ENCODE results near the gene HPX. TPM values are rescaled to one million over a fixed set of nuclear protein-coding genes. Genes with fewer than 3 reads are reported as not detected.

Gene HPX
- total RNA-seq, 1 donor from 2014 or later = 3.1 TPM

- H3K36me3 ChIP-seq (ENCODE audit: control insufficient read depth in 3 of 3, insufficient read depth in 3 of 3, low read length in 3 of 3) = peaks cover 19 to 29% (median 23%) of the 10 kb centered on the region in 3 donors
Observed at GRCh38 chr11:6405846-6406245, 34.9 kb downstream of the HPX start.

GRCh38 chr11:6405052-6405667 lies 35.6 kb downstream of the HPX start:
- H3K9me3 ChIP-seq (ENCODE audit: control insufficient read depth in 3 of 3, low read length in 3 of 3) = no peaks in the 10 kb centered on the region
- no peak overlapping the region for H3K9ac ChIP-seq (ENCODE audit: low read depth in 1 of 3, low read length in 3 of 3)
- H3K4me3 ChIP-seq (ENCODE audit: low read length in 3 of 3) = no peak overlapping the region
- H3K27ac ChIP-seq (ENCODE audit: low read depth, low read length) = no peak overlapping the region
- H3K36me3 ChIP-seq (ENCODE audit: control insufficient read depth in 3 of 3, insufficient read depth in 3 of 3, low read length in 3 of 3) = peaks cover 17 to 29% (median 21%) of the 10 kb centered on the region in 3 donors
- no peaks in the 10 kb centered on the region for H3K27me3 ChIP-seq (ENCODE audit: control insufficient read depth in 3 of 3, insufficient read depth in 3 of 3, low read length in 3 of 3)
- no peaks in the 10 kb centered on the region for H3K4me1 ChIP-seq (ENCODE audit: control insufficient read depth in 3 of 3, insufficient read depth in 3 of 3, low read length in 3 of 3)

More at GRCh38 chr11:6405846-6406245, 34.9 kb downstream of the HPX start:
- H3K4me3 ChIP-seq (ENCODE audit: low read length in 3 of 3) = no peak overlapping the region
- H3K4me1 ChIP-seq (ENCODE audit: control insufficient read depth in 3 of 3, insufficient read depth in 3 of 3, low read length in 3 of 3) = no peaks in the 10 kb centered on the region
- no peak overlapping the region for H3K9ac ChIP-seq (ENCODE audit: low read depth in 1 of 3, low read length in 3 of 3)
- H3K27ac ChIP-seq (ENCODE audit: low read depth, low read length) = no peak overlapping the region
- no peaks in the 10 kb centered on the region for H3K9me3 ChIP-seq (ENCODE audit: control insufficient read depth in 3 of 3, low read length in 3 of 3)
- H3K27me3 ChIP-seq (ENCODE audit: control insufficient read depth in 3 of 3, insufficient read depth in 3 of 3, low read length in 3 of 3) = no peaks in the 10 kb centered on the region

- H3K4me3 ChIP-seq (ENCODE audit: low read length in 3 of 3) = no peak overlapping the region
- H3K9ac ChIP-seq (ENCODE audit: low read depth in 1 of 3, low read length in 3 of 3) = peak overlapping the region in 1 of 3 donors; percentile 25
- peaks cover 16 to 23% (median 18%) of the 10 kb centered on the region in 3 donors for H3K36me3 ChIP-seq (ENCODE audit: control insufficient read depth in 3 of 3, insufficient read depth in 3 of 3, low read length in 3 of 3)
- no peak overlapping the region for H3K27ac ChIP-seq (ENCODE audit: low read depth, low read length)
- H3K9me3 ChIP-seq (ENCODE audit: control insufficient read depth in 3 of 3, low read length in 3 of 3) = no peaks in the 10 kb centered on the region
- H3K4me1 ChIP-seq (ENCODE audit: control insufficient read depth in 3 of 3, insufficient read depth in 3 of 3, low read length in 3 of 3) = no peaks in the 10 kb centered on the region
- H3K27me3 ChIP-seq (ENCODE audit: control insufficient read depth in 3 of 3, insufficient read depth in 3 of 3, low read length in 3 of 3) = no peaks in the 10 kb centered on the region
Observed at GRCh38 chr11:6404342-6405051, 36.3 kb downstream of the HPX start.

- H3K27me3 ChIP-seq (ENCODE audit: control insufficient read depth in 3 of 3, insufficient read depth in 3 of 3, low read length in 3 of 3) = no peaks in the 10 kb centered on the region
- H3K4me3 ChIP-seq (ENCODE audit: low read length in 3 of 3) = no peak overlapping the region
- peaks cover 15 to 19% (median 18%) of the 10 kb centered on the region in 3 donors for H3K36me3 ChIP-seq (ENCODE audit: control insufficient read depth in 3 of 3, insufficient read depth in 3 of 3, low read length in 3 of 3)
- no peak overlapping the region for H3K27ac ChIP-seq (ENCODE audit: low read depth, low read length)
- H3K9me3 ChIP-seq (ENCODE audit: control insufficient read depth in 3 of 3, low read length in 3 of 3) = no peaks in the 10 kb centered on the region
- peaks cover 0 to under 1% (median 0%) of the 10 kb centered on the region in 3 donors for H3K4me1 ChIP-seq (ENCODE audit: control insufficient read depth in 3 of 3, insufficient read depth in 3 of 3, low read length in 3 of 3)
- no peak overlapping the region for H3K9ac ChIP-seq (ENCODE audit: low read depth in 1 of 3, low read length in 3 of 3)
Observed at GRCh38 chr11:6403539-6403938, 37.2 kb downstream of the HPX start.

- Histone ChIP-seq H3K9ac (ENCODE audit: low read depth in 1 of 3, low read length in 3 of 3) (no peak overlapping the region), H3K27ac (ENCODE audit: low read depth, low read length) (no peak overlapping the region), H3K9me3 (ENCODE audit: control insufficient read depth in 3 of 3, low read length in 3 of 3) (no peaks in the 10 kb centered on the region), H3K27me3 (ENCODE audit: control insufficient read depth in 3 of 3, insufficient read depth in 3 of 3, low read length in 3 of 3) (no peaks in the 10 kb centered on the region), H3K4me3 (ENCODE audit: low read length in 3 of 3) (no peak overlapping the region), H3K36me3 (ENCODE audit: control insufficient read depth in 3 of 3, insufficient read depth in 3 of 3, low read length in 3 of 3) (peaks cover 18 to 28% (median 20%) of the 10 kb centered on the region in 3 donors), H3K4me1 (ENCODE audit: control insufficient read depth in 3 of 3, insufficient read depth in 3 of 3, low read length in 3 of 3) (peaks cover 2 to 6% (median 2%) of the 10 kb centered on the region in 3 donors)
Observed at GRCh38 chr11:6402561-6402981, 38.2 kb downstream of the HPX start.

- no peak overlapping the region for H3K4me3 ChIP-seq (ENCODE audit: low read length in 3 of 3)
- no peaks in the 10 kb centered on the region for H3K27me3 ChIP-seq (ENCODE audit: control insufficient read depth in 3 of 3, insufficient read depth in 3 of 3, low read length in 3 of 3)
- no peak overlapping the region for H3K9ac ChIP-seq (ENCODE audit: low read depth in 1 of 3, low read length in 3 of 3)
- H3K36me3 ChIP-seq (ENCODE audit: control insufficient read depth in 3 of 3, insufficient read depth in 3 of 3, low read length in 3 of 3) = peaks cover 18 to 31% (median 20%) of the 10 kb centered on the region in 3 donors
- peaks cover 2 to 9% (median 2%) of the 10 kb centered on the region in 3 donors for H3K4me1 ChIP-seq (ENCODE audit: control insufficient read depth in 3 of 3, insufficient read depth in 3 of 3, low read length in 3 of 3)
- no peak overlapping the region for H3K27ac ChIP-seq (ENCODE audit: low read depth, low read length)
- H3K9me3 ChIP-seq (ENCODE audit: control insufficient read depth in 3 of 3, low read length in 3 of 3) = no peaks in the 10 kb centered on the region
Observed at GRCh38 chr11:6402061-6402470, 38.7 kb downstream of the HPX start.

- no peak overlapping the region for H3K27ac ChIP-seq (ENCODE audit: low read depth, low read length)
- H3K4me1 ChIP-seq (ENCODE audit: control insufficient read depth in 3 of 3, insufficient read depth in 3 of 3, low read length in 3 of 3) = peaks cover 2 to 12% (median 2%) of the 10 kb centered on the region in 3 donors
- H3K9ac ChIP-seq (ENCODE audit: low read depth in 1 of 3, low read length in 3 of 3) = no peak overlapping the region
- H3K36me3 ChIP-seq (ENCODE audit: control insufficient read depth in 3 of 3, insufficient read depth in 3 of 3, low read length in 3 of 3) = peaks cover 18 to 34% (median 20%) of the 10 kb centered on the region in 3 donors
- H3K27me3 ChIP-seq (ENCODE audit: control insufficient read depth in 3 of 3, insufficient read depth in 3 of 3, low read length in 3 of 3) = no peaks in the 10 kb centered on the region
- H3K4me3 ChIP-seq (ENCODE audit: low read length in 3 of 3) = no peak overlapping the region
- H3K9me3 ChIP-seq (ENCODE audit: control insufficient read depth in 3 of 3, low read length in 3 of 3) = no peaks in the 10 kb centered on the region
Observed at GRCh38 chr11:6401464-6401863, 39.3 kb downstream of the HPX start.

- no peaks in the 10 kb centered on the region for H3K27me3 ChIP-seq (ENCODE audit: control insufficient read depth in 3 of 3, insufficient read depth in 3 of 3, low read length in 3 of 3)
- no peak overlapping the region for H3K27ac ChIP-seq (ENCODE audit: low read depth, low read length)
- peaks cover 2 to 12% (median 2%) of the 10 kb centered on the region in 3 donors for H3K4me1 ChIP-seq (ENCODE audit: control insufficient read depth in 3 of 3, insufficient read depth in 3 of 3, low read length in 3 of 3)
- no peaks in the 10 kb centered on the region for H3K9me3 ChIP-seq (ENCODE audit: control insufficient read depth in 3 of 3, low read length in 3 of 3)
- no peak overlapping the region for H3K4me3 ChIP-seq (ENCODE audit: low read length in 3 of 3)
- H3K9ac ChIP-seq (ENCODE audit: low read depth in 1 of 3, low read length in 3 of 3) = no peak overlapping the region
- peaks cover 18 to 34% (median 21%) of the 10 kb centered on the region in 3 donors for H3K36me3 ChIP-seq (ENCODE audit: control insufficient read depth in 3 of 3, insufficient read depth in 3 of 3, low read length in 3 of 3)
Observed at GRCh38 chr11:6400431-6401345, 40.1 kb downstream of the HPX start.

- H3K9ac ChIP-seq (ENCODE audit: low read depth in 1 of 3, low read length in 3 of 3) = no peak overlapping the region
- H3K4me1 ChIP-seq (ENCODE audit: control insufficient read depth in 3 of 3, insufficient read depth in 3 of 3, low read length in 3 of 3) = peaks cover 2 to 15% (median 6%) of the 10 kb centered on the region in 3 donors
- no peak overlapping the region for H3K4me3 ChIP-seq (ENCODE audit: low read length in 3 of 3)
- peaks cover 31 to 45% (median 43%) of the 10 kb centered on the region in 3 donors for H3K36me3 ChIP-seq (ENCODE audit: control insufficient read depth in 3 of 3, insufficient read depth in 3 of 3, low read length in 3 of 3)
- H3K9me3 ChIP-seq (ENCODE audit: control insufficient read depth in 3 of 3, low read length in 3 of 3) = no peaks in the 10 kb centered on the region
- H3K27ac ChIP-seq (ENCODE audit: low read depth, low read length) = no peak overlapping the region
- H3K27me3 ChIP-seq (ENCODE audit: control insufficient read depth in 3 of 3, insufficient read depth in 3 of 3, low read length in 3 of 3) = no peaks in the 10 kb centered on the region
Observed at GRCh38 chr11:6397636-6398035, 43.2 kb downstream of the HPX start.
